Epithelial cell of proximal tubule (primary cell): ENCODE results near the gene MYO1G. TPM values are rescaled to one million over a fixed set of nuclear protein-coding genes. Genes with fewer than 3 reads are reported as not detected.

Experiments used
- DNase-seq: peaks from one replicate; pipeline ENCODE4 v3.0.0-alpha.2; 2011; ENCODE audit warnings: low read depth
- H3K4me3 ChIP-seq: 2 replicates; pipeline ENCODE4 v1.5.1; 2011; ENCODE audit warnings: low read depth, mild to moderate bottlenecking, low read length
- CTCF ChIP-seq: conservative IDR thresholded peaks from 2 replicates; pipeline ENCODE4 v1.5.1; 2012; ENCODE audit warnings: low read depth, mild to moderate bottlenecking, low read length
- total RNA-seq: library from RNA; depleted of rRNA; stranded (reverse); fragments of >200 nt; gene quantifications from 2 replicates; pipeline ENCODE4 v1.2.3, GENCODE V29; 2015

The MYO1G gene
- total RNA-seq, 1 donor from 2014 or later = not detected

DNA sequence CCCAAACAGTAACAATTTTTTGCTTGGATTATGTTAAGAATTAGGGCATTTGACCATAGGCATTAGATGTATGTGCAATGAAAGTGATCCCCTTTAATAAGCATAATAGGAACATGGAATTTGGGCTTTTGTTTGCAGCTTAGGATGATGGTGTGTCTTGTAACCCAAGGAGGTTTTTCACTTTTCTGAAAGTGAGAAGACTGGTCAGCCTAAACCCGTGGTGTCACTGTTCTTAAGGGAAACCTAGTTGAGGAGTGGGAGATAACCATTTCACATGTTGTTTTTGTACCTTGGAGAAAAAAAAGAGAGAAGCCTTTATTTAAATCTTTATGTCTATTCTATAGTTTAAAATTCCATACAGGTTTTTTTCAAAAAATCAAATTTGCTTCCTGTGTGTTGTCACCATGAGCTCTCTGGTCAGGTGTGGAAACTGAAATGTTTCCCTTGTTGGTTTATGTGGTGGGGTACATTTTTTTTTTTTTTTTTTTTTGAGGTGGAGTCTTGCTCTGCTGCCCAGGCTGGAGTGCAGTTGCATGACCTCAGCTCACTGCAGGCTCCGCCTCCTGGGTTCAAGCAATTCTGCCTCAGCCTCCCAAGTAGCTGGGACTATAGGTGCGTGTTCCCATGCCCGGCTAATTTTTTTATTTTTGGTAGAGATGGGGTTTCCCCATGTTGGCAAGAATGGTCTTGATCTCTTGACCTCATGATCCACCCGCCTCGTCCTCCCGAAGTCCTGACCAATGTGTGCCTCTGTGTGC is 28.9 kb upstream of the MYO1G start:
- no peak for DNase-seq
- TF ChIP-seq CTCF = no peak
- H3K4me3 ChIP-seq = no peak overlapping the region

- H3K4me3 ChIP-seq = no peak overlapping the region
- DNase-seq = no peak
- no peak for TF ChIP-seq CTCF
These were observed 28.3 kb upstream of the MYO1G start for GRCh38 chr7:45007106-45007505.

DNA sequence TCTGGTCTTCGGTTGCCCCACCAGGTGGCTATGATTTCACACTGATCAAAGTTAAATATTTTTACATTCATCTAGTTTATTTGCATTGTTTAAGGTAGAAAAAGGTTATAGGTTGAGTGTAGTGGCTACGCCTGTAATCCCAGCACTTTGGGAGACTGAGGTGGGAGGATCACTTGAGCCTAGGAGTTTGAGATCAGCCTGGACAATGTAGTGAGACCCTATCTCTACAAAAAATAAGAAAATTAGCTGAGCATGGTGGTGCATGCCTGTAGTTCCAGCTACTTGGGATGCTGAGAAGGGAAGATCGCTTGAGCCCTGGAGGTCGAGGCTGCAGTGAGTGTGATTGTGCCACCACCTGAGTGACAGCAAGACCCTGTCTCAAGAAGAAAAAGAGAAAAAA is 25.0 kb upstream of the MYO1G start:
- TF ChIP-seq CTCF = no peak
- H3K4me3 ChIP-seq = no peak overlapping the region
- no peak for DNase-seq

DNA sequence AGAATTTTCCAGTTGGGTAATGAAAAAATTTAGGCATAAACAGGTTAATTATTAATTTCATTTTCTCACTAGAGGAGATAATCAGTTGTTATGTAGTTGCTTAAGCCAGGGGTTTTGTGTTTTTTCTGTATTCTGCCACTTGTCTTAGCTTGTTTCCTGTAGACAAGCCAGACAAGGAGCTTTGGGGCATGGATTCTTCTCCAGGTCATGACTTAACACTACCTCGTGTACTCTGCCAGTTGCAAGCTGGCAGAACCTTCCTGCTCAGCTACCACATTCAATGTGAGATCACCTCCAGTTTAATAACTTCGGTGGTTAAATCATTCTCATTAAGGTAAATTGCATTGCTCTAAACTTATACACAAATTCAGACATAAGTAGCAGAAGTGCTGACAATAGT is 23.0 kb upstream of the MYO1G start:
- peak overlapping the region; percentile 73 for H3K4me3 ChIP-seq
- DNase-seq = no peak
- no peak for TF ChIP-seq CTCF

DNA sequence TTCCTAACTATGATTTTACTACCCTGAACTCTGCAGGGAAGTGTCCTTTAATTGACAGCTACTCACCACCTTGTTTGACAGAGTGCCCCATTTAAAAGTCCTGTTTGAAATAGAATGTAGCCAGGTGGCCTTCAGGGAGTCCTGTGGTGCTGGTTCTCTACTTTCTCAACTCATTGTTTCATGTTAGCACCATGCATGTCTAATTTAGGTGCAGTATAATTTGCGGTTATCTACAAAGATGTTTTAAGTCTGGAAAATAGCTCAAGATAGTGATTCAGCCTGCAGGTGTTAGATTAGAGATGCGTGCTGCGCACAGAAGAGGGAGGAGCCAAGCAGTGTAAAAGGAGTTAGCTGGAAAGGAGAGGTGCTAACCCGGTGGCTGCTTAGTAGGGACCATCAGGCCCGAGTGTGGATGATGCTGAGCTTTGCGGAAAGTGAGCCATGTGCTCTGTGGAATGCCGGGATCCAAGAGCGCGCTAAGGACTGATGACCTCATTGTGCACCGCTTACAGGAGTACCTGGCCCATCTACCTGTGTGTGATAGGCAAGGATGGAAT is 22.4 kb upstream of the MYO1G start:
- no peak for TF ChIP-seq CTCF
- DNase-seq = no peak
- H3K4me3 ChIP-seq = peak overlapping the region; percentile 73

- no peak for DNase-seq
- peak within 1 kb of the TSS; percentile 73 for H3K4me3 ChIP-seq
- no peak for TF ChIP-seq CTCF
These were observed 21.5 kb upstream of the MYO1G start, which contains the start of gene CCM2 for GRCh38 chr7:45000093-45001032. Gene CCM2 (plus strand): TSS chr7:45000201. CDS start chr7:45000334, 133 bp downstream.
